Superior temporal gyrus (tissue), 1 donor: ENCODE measurements around the gene CYP21A2.

Experiments
- DNase-seq: peaks from one replicate; pipeline ENCODE4 v3.0.0-alpha.2; 2016; ENCODE audit errors: extremely low spot score

CYP21A2 gene

GRCh38 chr6:32082478-32082877, 44.3 kb downstream of the CYP21A2 start:
- DNase-seq = no peak

- DNase-seq = no peak
These were observed 44.7 kb downstream of the CYP21A2 start for GRCh38 chr6:32082935-32083334.

GRCh38 chr6:32083812-32084768, 45.9 kb downstream of the CYP21A2 start:
- DNase-seq = no peak

- no peak for DNase-seq
These were observed 46.6 kb downstream of the CYP21A2 start for GRCh38 chr6:32084780-32085179.

- DNase-seq = no peak
These were observed 47.7 kb downstream of the CYP21A2 start for GRCh38 chr6:32085759-32086459.

- no peak for DNase-seq
These were observed 48.7 kb downstream of the CYP21A2 start for GRCh38 chr6:32086661-32087573.

GRCh38 chr6:32087574-32088486, 49.6 kb downstream of the CYP21A2 start:
- DNase-seq = no peak

- no peak for DNase-seq
These were observed 50.4 kb downstream of the CYP21A2 start for GRCh38 chr6:32088487-32089049.

- no peak for DNase-seq
These were observed 51.0 kb downstream of the CYP21A2 start for GRCh38 chr6:32089082-32089828.
